HAP-1 (cell line): Measurements from ENCODE around the gene CYSRT1.

Experiments
- DNase-seq, 2 experiments: peaks; one replicate each; pipeline ENCODE4 v3.0.0-alpha.2; 2016 to 2020; ENCODE audit warnings: low spot score in 2 of 2
- H3K27me3 ChIP-seq: fragments of 250-450 bp; sonication (Bioruptor Pico); 2 replicates; pipeline ENCODE4 v1.5.1; 2020; ENCODE audit warnings: low read depth, mild to moderate bottlenecking, moderate library complexity
- H3K36me3 ChIP-seq: fragments of 250-450 bp; sonication (Bioruptor Pico); replicated peaks from 2 replicates; pipeline ENCODE4 v1.5.1; 2020; ENCODE audit warnings: mild to moderate bottlenecking
- H3K4me1 ChIP-seq: fragments of 250-450 bp; sonication (Bioruptor Pico); 2 replicates; pipeline ENCODE4 v1.5.1; 2020; ENCODE audit warnings: mild to moderate bottlenecking
- H3K4me3 ChIP-seq: fragments of 250-450 bp; sonication (Bioruptor Pico); 2 replicates; pipeline ENCODE4 v1.5.1; 2020; ENCODE audit warnings: mild to moderate bottlenecking, moderate library complexity
- H3K9me3 ChIP-seq: fragments of 250-450 bp; sonication (Bioruptor Pico); 2 replicates; pipeline ENCODE4 v1.5.1; 2020; ENCODE audit warnings: mild to moderate bottlenecking, moderate library complexity
- in situ Hi-C: fragments of 300-500 bp; cut with MboI; formaldehyde crosslinking; loops from 3 replicates; pipeline ENCODE4 v1.14.3; 2020; ENCODE audit warnings: low sequenced_read_pairs, inconsistent platforms, mixed read lengths

Gene CYSRT1

GRCh38 chr9:137195525-137196220, 29.3 kb upstream of the CYSRT1 start:
- Histone ChIP-seq H3K4me3 (no peak overlapping the region), H3K27me3 (no peaks in the 10 kb centered on the region), H3K4me1 (peaks cover 14% of the 10 kb centered on the region), H3K9me3 (no peaks in the 10 kb centered on the region), H3K36me3 (peaks cover 3% of the 10 kb centered on the region)
- in situ Hi-C loops = no loop called here
- no peak for DNase-seq

- H3K4me1 ChIP-seq = peaks cover 22% of the 10 kb centered on the region
- no peak for DNase-seq
- no peaks in the 10 kb centered on the region for H3K27me3 ChIP-seq
- H3K4me3 ChIP-seq = peak overlapping the region; percentile 30
- H3K36me3 ChIP-seq = no peaks in the 10 kb centered on the region; the same call in 1 of the 2 replicates
- in situ Hi-C loops = no loop called here
- no peaks in the 10 kb centered on the region for H3K9me3 ChIP-seq
Measured at GRCh38 chr9:137198051-137198901, 26.7 kb upstream of the CYSRT1 start.

GRCh38 chr9:137198902-137199283, 26.1 kb upstream of the CYSRT1 start:
- peaks cover 2% of the 10 kb centered on the region; the same call in 1 of the 2 replicates for H3K36me3 ChIP-seq
- DNase-seq = no peak
- no peaks in the 10 kb centered on the region for H3K27me3 ChIP-seq
- no peaks in the 10 kb centered on the region for H3K9me3 ChIP-seq
- H3K4me3 ChIP-seq = peak overlapping the region; percentile 30
- peaks cover 24% of the 10 kb centered on the region for H3K4me1 ChIP-seq
- in situ Hi-C loops = no loop called here

- Histone ChIP-seq H3K9me3 (no peaks in the 10 kb centered on the region), H3K36me3 (peaks cover 9% of the 10 kb centered on the region; the same call in 1 of the 2 replicates), H3K4me1 (peaks cover 31% of the 10 kb centered on the region), H3K27me3 (no peaks in the 10 kb centered on the region), H3K4me3 (peak overlapping the region; percentile 30)
- in situ Hi-C loops = no loop called here
- DNase-seq = no peak
Measured at GRCh38 chr9:137199411-137200121, 25.4 kb upstream of the CYSRT1 start.

- H3K4me1 ChIP-seq = peaks cover 32% of the 10 kb centered on the region
- in situ Hi-C loops = no loop called here
- DNase-seq = peak; percentile 99 to 100
- H3K27me3 ChIP-seq = no peaks in the 10 kb centered on the region
- peaks cover 13% of the 10 kb centered on the region; the same call in 1 of the 2 replicates for H3K36me3 ChIP-seq
- H3K9me3 ChIP-seq = no peaks in the 10 kb centered on the region
- peak within 1 kb of the TSS; percentile 58 for H3K4me3 ChIP-seq
Measured at GRCh38 chr9:137200311-137201204, 24.4 kb upstream of the CYSRT1 start, which contains the start of gene TPRN. TSS of gene TPRN (minus strand) at chr9:137200741. CDS start at chr9:137200711, 30 bp downstream.

- in situ Hi-C loops = no loop called here
- no peaks in the 10 kb centered on the region for H3K27me3 ChIP-seq
- H3K9me3 ChIP-seq = no peaks in the 10 kb centered on the region
- H3K4me3 ChIP-seq = peak overlapping the region; percentile 58
- H3K4me1 ChIP-seq = peaks cover 34% of the 10 kb centered on the region
- no peak for DNase-seq
- peaks cover 13% of the 10 kb centered on the region for H3K36me3 ChIP-seq
Measured at GRCh38 chr9:137201205-137201868, 23.6 kb upstream of the CYSRT1 start.

- Histone ChIP-seq H3K4me1 (peaks cover 35% of the 10 kb centered on the region), H3K36me3 (peaks cover 16% of the 10 kb centered on the region)
- in situ Hi-C loops = no loop called here
Measured at GRCh38 chr9:137202966-137203365, 22.0 kb upstream of the CYSRT1 start.

GRCh38 chr9:137204731-137205125, 20.2 kb upstream of the CYSRT1 start:
- H3K4me1 ChIP-seq = peaks cover 23% of the 10 kb centered on the region
- DNase-seq = no peak
- in situ Hi-C loops = no loop called here

More at GRCh38 chr9:137202966-137203365, 22.0 kb upstream of the CYSRT1 start:
- Histone ChIP-seq H3K4me3 (no peak overlapping the region), H3K27me3 (no peaks in the 10 kb centered on the region), H3K9me3 (no peaks in the 10 kb centered on the region)
- DNase-seq = no peak

GRCh38 chr9:137205126-137206069, 19.6 kb upstream of the CYSRT1 start, which contains the start of the genes NDOR1 and TMEM203:
TSS of gene NDOR1 (plus strand) at chr9:137205700. CDS start at chr9:137205778, 78 bp downstream.
TSS of gene TMEM203 (minus strand) at chr9:137205648. CDS start at chr9:137205414, 234 bp downstream.
- no peaks in the 10 kb centered on the region for H3K9me3 ChIP-seq
- H3K4me3 ChIP-seq = peak within 1 kb of the TSS; percentile 90
- in situ Hi-C loops = no loop called here
- DNase-seq = peak; percentile 60 to 95
- H3K36me3 ChIP-seq = peaks cover 21% of the 10 kb centered on the region
- peaks cover 23% of the 10 kb centered on the region for H3K4me1 ChIP-seq
- H3K27me3 ChIP-seq = no peaks in the 10 kb centered on the region

More at GRCh38 chr9:137204731-137205125, 20.2 kb upstream of the CYSRT1 start:
- no peaks in the 10 kb centered on the region for H3K9me3 ChIP-seq
- H3K36me3 ChIP-seq = peaks cover 19% of the 10 kb centered on the region
- H3K27me3 ChIP-seq = no peaks in the 10 kb centered on the region
- H3K4me3 ChIP-seq = peak overlapping the region; percentile 90

GRCh38 chr9:137206602-137207001, 18.4 kb upstream of the CYSRT1 start:
- in situ Hi-C loops = no loop called here
- Histone ChIP-seq H3K4me3 (peak overlapping the region; percentile 90), H3K4me1 (peaks cover 21% of the 10 kb centered on the region), H3K27me3 (no peaks in the 10 kb centered on the region), H3K36me3 (peaks cover 21% of the 10 kb centered on the region), H3K9me3 (no peaks in the 10 kb centered on the region)
- no peak for DNase-seq

- Histone ChIP-seq H3K9me3 (no peaks in the 10 kb centered on the region), H3K4me1 (peaks cover 1% of the 10 kb centered on the region), H3K4me3 (no peak overlapping the region), H3K36me3 (peaks cover 29% of the 10 kb centered on the region), H3K27me3 (no peaks in the 10 kb centered on the region)
- no peak for DNase-seq
- in situ Hi-C loops = no loop called here
Measured at GRCh38 chr9:137211532-137211931, 13.4 kb upstream of the CYSRT1 start.
